NCI-H82 (cell line): ENCODE results near the gene DTX1.

ENCODE experiments used
- DNase-seq: peaks from one replicate; lab custom pipeline; 2025; lab: John Stamatoyannopoulos, UW

DTX1 gene

DNA sequence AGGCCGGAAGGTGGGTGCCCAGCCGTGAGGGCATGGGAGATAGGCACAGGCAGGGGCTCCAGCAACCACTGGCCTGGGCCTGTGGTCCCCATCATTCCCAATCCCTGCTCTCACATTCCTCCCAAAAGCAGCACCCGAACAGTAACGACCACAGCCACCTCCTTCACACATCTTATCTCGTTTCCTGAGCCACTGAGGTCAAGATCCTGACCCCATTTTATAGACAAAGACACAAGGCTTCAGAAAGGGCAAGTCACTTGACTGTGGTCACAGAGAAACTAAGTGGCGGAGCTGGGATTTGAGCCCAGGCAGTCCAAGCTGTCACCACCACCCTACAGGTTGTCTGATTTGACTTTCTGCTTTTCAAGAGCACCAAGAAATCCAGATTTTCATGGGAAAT lies 38.9 kb downstream of the DTX1 start:
- no peak for DNase-seq

GRCh38 chr12:113096675-113097461 lies 40.3 kb downstream of the DTX1 start:
- DNase-seq = no peak

DNA sequence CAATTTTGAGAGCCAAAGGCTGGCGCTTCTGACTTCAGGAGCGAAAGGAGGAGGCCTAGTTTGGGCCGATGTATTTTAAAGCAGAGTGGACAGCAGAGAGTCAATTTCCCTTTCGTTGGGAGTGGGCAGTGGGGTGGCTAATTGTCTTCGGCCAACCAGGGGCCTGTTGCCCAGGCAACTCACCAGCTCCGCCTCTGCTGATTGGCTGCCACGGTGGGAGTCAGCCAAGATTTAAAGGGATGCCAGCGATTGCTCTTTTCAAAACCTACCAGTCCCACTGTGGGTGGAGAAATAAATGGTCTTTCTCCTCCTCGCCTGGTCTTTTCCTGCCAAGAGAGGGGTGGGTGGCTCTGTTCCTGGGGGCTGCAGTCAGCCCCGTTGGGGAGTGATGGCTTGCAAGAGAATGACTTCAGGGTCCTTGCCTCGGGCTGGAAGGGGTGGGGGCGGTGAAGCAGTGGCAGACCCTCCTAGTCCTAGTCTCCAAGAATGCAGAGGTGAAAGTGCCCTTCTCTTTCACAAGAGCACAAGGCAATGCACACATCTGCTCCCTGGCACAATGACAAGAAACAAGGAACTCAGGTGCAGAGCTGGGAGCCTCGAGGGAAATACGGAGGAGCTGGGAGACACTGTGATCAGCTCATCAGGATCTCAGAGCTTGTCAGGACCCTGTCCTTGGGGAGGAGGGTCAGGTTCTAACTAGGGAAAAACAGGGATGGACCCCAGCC lies 41.3 kb downstream of the DTX1 start:
- no peak for DNase-seq

GRCh38 chr12:113098441-113099028 lies 42.0 kb downstream of the DTX1 start:
- peak; percentile 85 for DNase-seq

- no peak for DNase-seq
Measured at GRCh38 chr12:113099364-113099763, 42.8 kb downstream of the DTX1 start.

DNA sequence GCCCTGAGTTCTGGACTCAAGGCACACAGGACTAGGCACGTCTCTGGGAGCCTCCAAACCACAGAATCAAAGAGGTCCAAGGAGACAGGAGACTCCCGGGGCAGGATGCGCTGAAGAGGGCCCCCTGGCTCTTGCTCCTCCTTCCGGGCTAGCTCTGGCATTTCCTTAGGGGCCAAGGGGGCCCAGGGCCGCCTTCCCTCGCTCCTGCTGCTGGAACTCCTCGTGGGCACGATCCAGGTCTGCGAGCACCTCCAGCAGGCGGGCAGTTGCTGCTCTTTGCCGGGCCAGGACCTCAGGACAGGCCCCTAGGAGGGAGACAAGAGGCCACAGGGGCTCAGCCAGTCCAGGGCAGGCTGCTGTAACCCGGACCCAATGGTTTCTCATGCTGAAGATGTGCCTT lies 43.2 kb downstream of the DTX1 start:
- no peak for DNase-seq

- DNase-seq = no peak
Measured at GRCh38 chr12:113101751-113102150, 45.2 kb downstream of the DTX1 start.

GRCh38 chr12:113102811-113103210 lies 46.3 kb downstream of the DTX1 start:
- no peak for DNase-seq

DNA sequence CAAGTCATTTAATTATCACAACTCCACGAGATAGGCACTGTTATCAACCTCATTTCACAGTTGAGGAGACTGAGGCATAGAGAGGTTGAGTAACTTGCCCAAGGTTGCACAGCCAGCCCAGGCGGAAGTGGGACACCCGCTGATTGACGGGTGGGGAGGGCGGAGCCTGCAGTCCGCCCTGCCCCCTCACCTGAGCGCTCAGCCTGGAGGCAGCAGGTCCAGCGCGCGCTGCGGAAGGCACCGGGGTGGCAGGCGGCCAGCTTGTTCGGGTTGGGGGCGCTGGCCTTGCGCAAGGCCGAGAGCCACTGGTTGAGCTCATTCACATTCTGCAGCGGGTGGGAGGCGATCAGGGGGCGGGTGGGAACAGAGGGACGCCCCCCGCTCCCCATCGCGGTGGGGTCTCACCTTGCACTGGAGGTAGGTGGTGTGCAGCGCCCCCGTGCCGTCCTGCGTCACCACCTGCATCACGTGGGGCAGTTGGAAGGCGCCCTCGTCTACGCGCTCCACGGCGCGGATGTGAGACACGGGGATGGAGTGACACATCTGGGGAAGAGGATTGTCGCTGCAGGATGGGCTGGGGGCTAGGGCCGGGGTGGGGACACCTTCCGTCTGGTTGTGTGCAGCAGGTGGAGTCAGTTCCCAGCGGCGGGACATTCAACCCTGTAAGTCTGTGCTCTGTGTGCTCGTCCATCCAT lies 47.4 kb downstream of the DTX1 start:
- DNase-seq = peak; percentile 51

- DNase-seq = no peak
Measured at GRCh38 chr12:113104953-113105510, 48.5 kb downstream of the DTX1 start.

DNA sequence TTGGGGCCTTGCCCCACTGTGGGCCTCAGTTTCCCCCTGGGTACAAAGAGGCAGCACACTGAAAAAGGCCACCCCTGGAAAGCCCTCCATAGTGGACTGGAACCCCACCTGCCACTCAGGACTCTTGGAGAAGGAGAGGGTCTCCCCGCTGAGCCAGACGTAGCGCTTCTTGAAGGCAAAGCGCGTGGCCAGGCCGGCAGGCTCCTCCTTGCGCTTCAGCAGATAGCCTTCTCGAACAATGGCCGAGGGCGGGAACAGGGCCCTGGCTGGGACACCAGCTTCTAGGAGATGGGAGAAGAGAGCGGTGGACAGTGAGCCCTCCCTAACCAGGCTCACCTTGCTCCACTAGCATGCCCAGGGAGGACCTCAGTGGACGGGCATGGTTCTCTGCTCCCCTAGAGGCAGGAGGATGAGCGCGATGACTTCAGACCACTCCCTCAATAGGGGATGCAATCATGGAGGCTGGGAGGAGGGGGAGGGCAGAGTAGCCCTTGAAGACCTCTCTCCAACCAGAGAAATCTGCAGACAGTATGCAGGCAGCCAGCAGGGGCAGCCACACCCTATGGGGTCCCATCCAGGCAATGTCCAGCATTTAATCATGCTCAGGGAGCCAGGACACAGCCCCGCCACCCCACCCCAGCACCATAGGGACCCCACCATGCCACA lies 49.2 kb downstream of the DTX1 start:
- DNase-seq = no peak

DNA sequence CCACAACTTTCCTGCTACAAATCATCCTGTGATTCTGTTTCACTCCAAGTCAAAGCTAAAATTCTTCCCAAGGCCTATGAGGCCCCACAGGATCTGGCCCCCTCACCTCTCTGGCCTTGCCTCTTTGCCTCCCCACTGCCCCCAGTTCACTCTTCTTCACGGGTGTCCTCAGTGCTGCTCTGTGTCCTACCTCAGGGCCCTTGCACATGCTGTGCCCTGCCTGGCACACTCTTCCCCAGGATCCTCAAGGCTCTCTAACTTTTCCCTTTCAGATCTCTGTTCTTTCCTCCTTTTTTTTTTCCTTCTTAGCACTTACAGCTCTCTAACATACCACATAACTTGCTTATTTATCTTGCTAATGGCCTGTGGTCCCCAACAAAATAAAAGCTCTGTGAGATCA lies 49.8 kb downstream of the DTX1 start:
- no peak for DNase-seq

GRCh38 chr12:113108308-113108707 lies 51.8 kb downstream of the DTX1 start:
- DNase-seq = no peak

GRCh38 chr12:113109360-113109759 lies 52.8 kb downstream of the DTX1 start:
- DNase-seq = no peak

DNA sequence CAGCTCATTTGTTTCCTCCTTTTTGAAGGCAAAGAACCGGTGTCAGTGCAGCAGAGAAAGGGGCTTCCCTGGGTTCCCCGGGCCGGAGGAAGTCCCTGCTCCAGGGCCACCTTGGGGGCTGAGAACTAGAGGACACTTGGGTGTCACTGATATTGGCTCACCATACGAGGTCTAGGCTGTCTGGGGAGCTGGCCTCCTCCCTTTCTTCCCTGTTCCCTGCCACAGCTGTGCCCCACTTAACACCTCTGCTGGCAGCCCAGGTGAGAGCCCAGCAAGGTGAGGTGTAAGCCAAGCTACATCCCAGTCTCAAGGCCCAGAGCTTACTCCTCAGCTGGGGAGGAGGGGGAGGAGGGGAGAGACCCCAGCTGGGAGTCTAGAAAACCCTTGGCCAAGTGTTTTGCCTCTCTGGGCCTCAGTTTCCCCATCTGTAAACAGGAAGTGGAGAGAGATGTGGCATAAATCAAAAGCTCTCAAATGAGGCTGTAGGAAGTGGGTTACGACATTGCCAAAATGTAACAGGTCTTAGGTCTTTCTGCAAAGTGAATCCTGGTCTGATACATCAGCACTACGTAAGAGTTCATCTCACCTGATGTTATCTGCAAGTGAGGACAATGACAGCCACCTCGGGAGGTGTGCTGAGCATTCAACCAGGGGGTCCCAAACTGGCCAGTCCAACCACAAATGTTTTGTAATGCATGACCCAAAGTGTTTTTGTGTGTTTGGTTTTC lies 53.5 kb downstream of the DTX1 start:
- no peak for DNase-seq

GRCh38 chr12:113111247-113111646 lies 54.7 kb downstream of the DTX1 start:
- DNase-seq = no peak

- no peak for DNase-seq
Measured at GRCh38 chr12:113112043-113112899, 55.7 kb downstream of the DTX1 start.

- no peak for DNase-seq
Measured at GRCh38 chr12:113113397-113113796, 56.9 kb downstream of the DTX1 start.

DNA sequence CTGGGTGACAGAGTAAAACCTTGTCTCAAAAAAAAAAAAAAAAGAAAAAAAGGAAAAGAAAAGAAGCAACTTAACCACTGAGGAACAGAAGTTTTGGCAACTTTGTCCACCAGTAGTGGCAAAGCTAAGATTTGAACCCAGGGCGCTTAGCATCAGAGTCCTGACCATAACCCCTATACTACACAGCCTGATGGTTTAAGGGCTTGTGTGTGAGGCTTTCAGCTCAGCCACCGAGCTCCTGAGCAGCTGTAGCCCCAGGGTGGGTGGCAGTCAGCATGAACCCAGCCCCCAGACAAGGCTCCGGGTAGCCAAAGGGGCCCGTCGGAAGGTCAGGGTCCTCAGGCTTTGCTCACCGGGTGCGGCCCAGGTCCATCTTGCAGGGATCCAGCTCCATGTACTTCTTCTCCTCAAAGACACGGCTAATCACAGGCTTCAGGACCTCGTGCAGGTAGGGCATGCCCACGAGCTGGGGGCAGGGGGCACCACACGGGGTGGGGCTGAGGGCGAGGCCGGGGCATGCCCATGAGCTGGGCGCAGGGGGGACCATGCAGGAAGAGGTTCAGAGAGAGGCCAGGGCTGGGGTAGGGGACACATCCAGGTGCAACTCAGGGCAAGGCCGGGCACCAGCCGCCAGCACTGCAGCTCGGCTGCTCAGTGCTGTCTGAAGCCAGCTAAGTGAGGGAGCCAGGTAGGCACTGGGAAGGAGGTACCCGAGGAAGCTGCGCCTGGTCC lies 58.1 kb downstream of the DTX1 start:
- DNase-seq = no peak
